PC-3 (cell line): ENCODE measurements around the gene TUBD1. TPM values are rescaled to one million over a fixed set of nuclear protein-coding genes. Genes with fewer than 3 reads are reported as not detected.

Experiments used
- ATAC-seq: fragments of 200-7000 bp; cut with Tn5 transposase; 2 replicates; pipeline ENCODE4 v1.9.1; 2020; ENCODE audit warnings: mild to moderate bottlenecking, moderate library complexity
- BruUV-seq: library from RNA; stranded (reverse); fragments of 400-500 nt; replicated peaks from 2 replicates; lab custom pipeline; 2021; lab: Mats Ljungman, UMichigan
- CTCF ChIA-PET: fragments of 300-600 bp; sonication (Branson Sonifier 250); formaldehyde crosslinking; loops from one replicate; lab custom pipeline; 2022; ENCODE audit warnings: antibody characterized with exemption; lab: Charles Lee
- POLR2A ChIA-PET: fragments of 300-600 bp; sonication (Branson Sonifier 250); formaldehyde crosslinking; loops from one replicate; lab custom pipeline; 2022; ENCODE audit warnings: antibody characterized with exemption; ENCODE audit not compliant: unreplicated experiment; lab: Charles Lee
- DNase-seq: peaks from one replicate; pipeline ENCODE4 v3.0.0-alpha.2; 2015
- H2AFZ ChIP-seq: fragments of 300-600 bp; sonication (generic); 2 replicates; pipeline ENCODE4 v1.6.0; 2016; ENCODE audit warnings: antibody characterized with exemption, low read length
- H3F3A ChIP-seq: fragments of 300-600 bp; sonication (generic); one replicate; pipeline ENCODE4 v1.6.0; 2017; ENCODE audit warnings: antibody characterized with exemption, low read length, control low read depth, mild to moderate bottlenecking; ENCODE audit not compliant: unreplicated experiment
- H3K27ac ChIP-seq: fragments of 300-600 bp; sonication (generic); 2 replicates; pipeline ENCODE4 v1.5.1; 2016; ENCODE audit warnings: mild to moderate bottlenecking, low read length
- H3K27me3 ChIP-seq: fragments of 300-600 bp; sonication (generic); 2 replicates; pipeline ENCODE4 v1.6.1; 2016; ENCODE audit warnings: low read length, mixed read lengths
- H3K36me3 ChIP-seq: fragments of 300-600 bp; sonication (generic); 2 replicates; pipeline ENCODE4 v1.6.1; 2016; ENCODE audit warnings: low read depth, mixed run types, low read length, mixed read lengths
- H3K4me1 ChIP-seq: fragments of 300-600 bp; sonication (generic); 2 replicates; pipeline ENCODE4 v1.5.1; 2016; ENCODE audit warnings: low read length; ENCODE audit not compliant: insufficient read depth
- H3K4me2 ChIP-seq: fragments of 300-600 bp; sonication (generic); 2 replicates; pipeline ENCODE4 v1.6.0; 2016; ENCODE audit warnings: low read length
- H3K4me3 ChIP-seq: fragments of 300-600 bp; sonication (generic); 2 replicates; pipeline ENCODE4 v1.5.1; 2016; ENCODE audit warnings: mild to moderate bottlenecking, low read length, mixed read lengths
- H3K79me2 ChIP-seq: fragments of 300-600 bp; sonication (generic); 2 replicates; pipeline ENCODE4 v1.6.1; 2017; ENCODE audit warnings: low read length, mixed read lengths
- H3K9ac ChIP-seq: fragments of 300-600 bp; sonication (generic); 2 replicates; pipeline ENCODE4 v1.6.0; 2016; ENCODE audit warnings: mild to moderate bottlenecking, low read length
- H3K9me2 ChIP-seq: fragments of 300-600 bp; sonication (generic); replicated peaks from 2 replicates; pipeline ENCODE4 v1.6.1; 2016; ENCODE audit warnings: mixed run types, low read length, mixed read lengths
- H3K9me3 ChIP-seq: fragments of 300-600 bp; sonication (generic); 2 replicates; pipeline ENCODE4 v1.6.1; 2016; ENCODE audit warnings: low read length, mixed read lengths
- H4K20me1 ChIP-seq: fragments of 300-600 bp; sonication (generic); 2 replicates; pipeline ENCODE4 v1.6.1; 2016; ENCODE audit warnings: low read length, mixed read lengths
- CTCF ChIP-seq: fragments of 300-600 bp; sonication (generic); conservative IDR thresholded peaks from 2 replicates; pipeline ENCODE4 v1.5.1; 2017; ENCODE audit warnings: antibody characterized with exemption, low read depth, mild to moderate bottlenecking, low read length
- EZH2 ChIP-seq: fragments of 300-600 bp; sonication (generic); IDR thresholded peaks from one replicate; pipeline ENCODE4 v1.6.1; 2017; ENCODE audit warnings: antibody characterized with exemption, mild to moderate bottlenecking, low read length; ENCODE audit not compliant: unreplicated experiment
- EZH2phosphoT487 ChIP-seq: fragments of 300-600 bp; sonication (generic); IDR thresholded peaks from 2 replicates; pipeline ENCODE4 v1.6.1; 2018; ENCODE audit warnings: mild to moderate bottlenecking, antibody characterized with exemption, low read length, borderline replicate concordance
- intact Hi-C: fragments of 100-400 bp; cut with micrococcal nuclease; formaldehyde crosslinking; loops from 2 replicates; pipeline ENCODE4 v1.9.0; 2023
- total RNA-seq: library from RNA; depleted of rRNA; stranded (reverse); fragments of >200 nt; gene quantifications from 2 replicates; pipeline ENCODE4 v1.2.3, GENCODE V29; 2014

The TUBD1 gene
- total RNA-seq, 1 experiment from 2014 or later = 8.2 TPM

- POLR2A ChIA-PET = interaction anchor here (0.6 kb wide), 1 partner anchor 272 kb away, joined by 3 read pairs; no protein-coding TSS in a partner anchor
- Histone ChIP-seq H3K9ac (no peak overlapping the region), H3K79me2 (no peaks in the 10 kb centered on the region), H4K20me1 (no peaks in the 10 kb centered on the region), H2AFZ (no peak overlapping the region), H3K27me3 (no peaks in the 10 kb centered on the region), H3K4me3 (no peak overlapping the region), H3K4me2 (no peak overlapping the region), H3K9me3 (no peaks in the 10 kb centered on the region), H3K9me2 (no peaks in the 10 kb centered on the region), H3K4me1 (peaks cover 12% of the 10 kb centered on the region; the same call in 1 of the 2 replicates), H3K36me3 (peaks cover 4% of the 10 kb centered on the region; the same call in 1 of the 2 replicates), H3F3A (no peaks in the 10 kb centered on the region), H3K27ac (no peak overlapping the region)
- ATAC-seq (no peak), DNase-seq (no peak)
- intact Hi-C loops = no loop called here
- no peak for TF ChIP-seq EZH2phosphoT487
- TF ChIP-seq EZH2 = no peak
- TF ChIP-seq CTCF = no peak
- CTCF ChIA-PET = no interaction called here
- BruUV-seq = no TSS peak
Measured at GRCh38 chr17:59814685-59815084, 78.1 kb downstream of the TUBD1 start.

- Histone ChIP-seq H2AFZ (no peak overlapping the region), H3K9ac (no peak overlapping the region), H3K79me2 (no peaks in the 10 kb centered on the region), H4K20me1 (no peaks in the 10 kb centered on the region), H3K4me1 (peaks cover 12% of the 10 kb centered on the region; the same call in 1 of the 2 replicates), H3K9me2 (no peaks in the 10 kb centered on the region), H3K9me3 (no peaks in the 10 kb centered on the region), H3K27ac (no peak overlapping the region), H3K36me3 (peaks cover 4% of the 10 kb centered on the region; the same call in 1 of the 2 replicates), H3K4me3 (no peak overlapping the region), H3K27me3 (no peaks in the 10 kb centered on the region), H3K4me2 (no peak overlapping the region), H3F3A (no peaks in the 10 kb centered on the region)
- intact Hi-C loops = no loop called here
- TF ChIP-seq CTCF (no peak), EZH2 (no peak), EZH2phosphoT487 (no peak)
- no TSS peak for BruUV-seq
- POLR2A ChIA-PET = interaction anchor here (0.6 kb wide), 1 partner anchor 271 kb away, joined by 3 read pairs; no protein-coding TSS in a partner anchor
- ATAC-seq (no peak), DNase-seq (no peak)
- CTCF ChIA-PET = no interaction called here
Measured at GRCh38 chr17:59814276-59814675, 78.5 kb downstream of the TUBD1 start.

DNA sequence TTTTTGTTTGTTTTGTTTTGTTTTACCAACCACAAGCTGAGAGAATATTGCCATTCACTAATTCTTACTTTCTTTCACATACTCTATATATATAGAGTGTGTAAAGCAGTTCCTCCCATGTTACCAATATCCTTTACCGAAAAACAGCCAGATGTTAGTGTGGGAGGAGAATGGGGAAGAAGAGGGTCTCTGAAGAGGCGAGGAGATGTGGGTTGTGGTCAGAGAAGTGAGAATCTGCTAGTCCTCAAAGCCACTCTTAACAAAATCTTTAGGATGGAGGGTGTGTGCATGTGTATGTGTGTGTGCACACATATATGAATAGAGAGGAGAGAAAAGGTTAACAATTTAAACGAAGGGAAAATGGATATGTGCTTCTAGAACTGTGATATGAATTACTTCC lies 80.6 kb downstream of the TUBD1 start:
- CTCF ChIA-PET = no interaction called here
- DNase-seq (no peak), ATAC-seq (no peak)
- intact Hi-C loops = no loop called here
- no TSS peak for BruUV-seq
- no peaks in the 10 kb centered on the region for H3K27me3 ChIP-seq
- H3K79me2 ChIP-seq = no peaks in the 10 kb centered on the region
- H3K9ac ChIP-seq = no peak overlapping the region
- H3K36me3 ChIP-seq = peaks cover 4% of the 10 kb centered on the region; the same call in 1 of the 2 replicates
- TF ChIP-seq CTCF (no peak), EZH2 (no peak), EZH2phosphoT487 (no peak)
- H3K9me2 ChIP-seq = no peaks in the 10 kb centered on the region
- no peaks in the 10 kb centered on the region for H3F3A ChIP-seq
- no peaks in the 10 kb centered on the region for H4K20me1 ChIP-seq
- no peak overlapping the region for H3K4me3 ChIP-seq
- peaks cover 12% of the 10 kb centered on the region; the same call in 1 of the 2 replicates for H3K4me1 ChIP-seq
- no peak overlapping the region for H3K4me2 ChIP-seq
- no peak overlapping the region for H3K27ac ChIP-seq
- H3K9me3 ChIP-seq = no peaks in the 10 kb centered on the region
- no peak overlapping the region for H2AFZ ChIP-seq
- POLR2A ChIA-PET = no interaction called here
